HepG2 (cell line): Measurements from ENCODE around the gene RAB3B. TPM values are rescaled to one million over a fixed set of nuclear protein-coding genes. Genes with fewer than 3 reads are reported as not detected.

Source experiments
- AFF4 ChIP-seq: sonication (generic); formaldehyde crosslinking; IDR thresholded peaks from 2 replicates; pipeline ENCODE4 v1.4.0; 2020; ENCODE audit warnings: missing genetic modification reagents
- CBX1 ChIP-seq: IDR thresholded peaks from one replicate; pipeline ENCODE4 v1.6.1; 2016; ENCODE audit warnings: antibody characterized with exemption, low read depth
- CREB1 ChIP-seq, 2 experiments: fragments of 450-650 bp in 1 of 2; IDR thresholded peaks; 2 replicates each; pipeline ENCODE4 v1.6.1; 2016 to 2017; ENCODE audit warnings: control low read depth in 1 of 2, mild to moderate bottlenecking in 1 of 2, missing compliant biosample characterization in 1 of 2, missing genetic modification characterization in 1 of 2
- FOXA3 ChIP-seq: IDR thresholded peaks from 2 replicates; pipeline ENCODE4 v1.6.1; 2016; ENCODE audit warnings: missing genetic modification reagents, missing compliant biosample characterization
- GPN1 ChIP-seq: sonication (generic); formaldehyde crosslinking; IDR thresholded peaks from 2 replicates; pipeline ENCODE4 v1.5.1; 2020; ENCODE audit warnings: missing genetic modification reagents, borderline replicate concordance
- IRF2 ChIP-seq: IDR thresholded peaks from 2 replicates; pipeline ENCODE4 v1.6.1; 2018; ENCODE audit warnings: missing genetic modification reagents, missing compliant biosample characterization
- KDM6A ChIP-seq: IDR thresholded peaks from 2 replicates; pipeline ENCODE4 v1.6.1; 2016; ENCODE audit warnings: low read depth
- KLF6 ChIP-seq: IDR thresholded peaks from 2 replicates; pipeline ENCODE4 v1.8.0; 2016; ENCODE audit warnings: missing biosample characterization, missing genetic modification reagents
- NKX3-1 ChIP-seq: sonication (generic); formaldehyde crosslinking; IDR thresholded peaks from 2 replicates; pipeline ENCODE4 v1.5.0; 2020; ENCODE audit warnings: missing genetic modification reagents
- NR2F1 ChIP-seq, 2 experiments: fragments of 450-650 bp in 1 of 2; formaldehyde crosslinking in 1 of 2; IDR thresholded peaks; 2 replicates each; pipeline versions ENCODE4 v1.5.0 to v1.6.1; 2016 to 2020; ENCODE audit warnings: mild to moderate bottlenecking in 1 of 2, missing compliant biosample characterization in 1 of 2, missing genetic modification reagents in 1 of 2, moderate library complexity in 1 of 2
- PATZ1 ChIP-seq: sonication (generic); formaldehyde crosslinking; IDR thresholded peaks from 2 replicates; pipeline ENCODE4 v1.4.0; 2020; ENCODE audit warnings: missing genetic modification reagents
- SRSF1 ChIP-seq: fragments of 200-400 bp; formaldehyde crosslinking; optimal IDR thresholded peaks from 2 replicates; pipeline ENCODE3; 2017; ENCODE audit warnings: mild to moderate bottlenecking, low read depth, low read length, moderate library complexity
- ZNF101 ChIP-seq: sonication (generic); formaldehyde crosslinking; IDR thresholded peaks from 2 replicates; pipeline ENCODE4 v1.4.0; 2020; ENCODE audit warnings: mild to moderate bottlenecking, low read depth, missing genetic modification reagents, borderline replicate concordance
- ZNF326 ChIP-seq: sonication (generic); formaldehyde crosslinking; IDR thresholded peaks from 2 replicates; pipeline ENCODE4 v1.4.0; 2020; ENCODE audit warnings: missing genetic modification reagents, borderline replicate concordance
- ZZZ3 ChIP-seq: sonication (generic); formaldehyde crosslinking; IDR thresholded peaks from 2 replicates; pipeline ENCODE4 v1.4.0; 2020; ENCODE audit warnings: missing genetic modification reagents, mild to moderate bottlenecking, borderline replicate concordance
- polyA plus RNA-seq, 8 experiments: library from polyadenylated mRNA; depleted of rRNA in 3 of 8; stranded (reverse) in 7 of 8; unstranded in 1 of 8; fragments of >200 nt; fragmentation: Illumina TruSeq in 4 of 8; extraction: Trizol in 4 of 8; gene quantifications; 2 replicates each; pipeline versions ENCODE4 v1.2.1 to v1.2.3, GENCODE V29; 2011 to 2016; ENCODE audit warnings: low read depth in 4 of 8, missing spikeins in 1 of 8, mixed read lengths in 1 of 8; ENCODE audit not compliant: insufficient read depth in 1 of 8
- total RNA-seq, 5 experiments: library from RNA; depleted of rRNA; stranded (reverse); fragments of >200 nt; fragmentation: Illumina TruSeq; extraction: Trizol; gene quantifications; 2 replicates each; pipeline ENCODE4 v1.2.3, GENCODE V29; 2016; ENCODE audit warnings: low read depth in 1 of 5
- TF ChIP-seq, protein P1 (sequence below): sonication (generic); formaldehyde crosslinking; IDR thresholded peaks from 2 replicates; pipeline ENCODE4 v1.5.0; 2020; ENCODE audit warnings: missing genetic modification reagents, mild to moderate bottlenecking, borderline replicate concordance
- TF ChIP-seq, protein P2 (sequence below): sonication (generic); formaldehyde crosslinking; IDR thresholded peaks from 2 replicates; pipeline ENCODE4 v1.5.1; 2020; ENCODE audit warnings: mild to moderate bottlenecking, missing genetic modification reagents, moderate library complexity

The RAB3B gene
- total and polyA plus RNA-seq, 2 of the 13 experiments (the other 11 are each of a cell fraction or from before 2014, with no cell fraction given): 1.0 to 1.2 TPM

GRCh38 chr1:51878616-51879336, 111.7 kb downstream of the RAB3B start, which contains the start of gene NRDC (continued):
- TF ChIP-seq PATZ1 (CRISPR knock-in tag) (peak; percentile 66; the same call in 1 of the 2 replicates), IRF2 (CRISPR knock-in tag) (no peak; the same call in 1 of the 2 replicates), KDM6A (no peak), GPN1 (no peak), CBX1 (no peak), FOXA3 (CRISPR knock-in tag) (peak; percentile 66), NKX3-1 (CRISPR knock-in tag) (no peak; the same call in 1 of the 2 replicates), NR2F1 (CRISPR knock-in tag; IDR thresholded peaks at IDR 0.05) (no peak), AFF4 (no peak), ZZZ3 (CRISPR knock-in tag) (peak; percentile 62; the same call in 1 of the 2 replicates), SRSF1 (peak; percentile 94), ZNF101 (CRISPR knock-in tag) (0 out of 2 replicates have a peak, but pooled peaks have one; percentile 72), KLF6 (peak; percentile 54; the same call in 1 of the 2 replicates), CREB1 (IDR thresholded peaks at IDR 0.05) (peak; percentile 98), CREB1 (CRISPR knock-in tag; IDR thresholded peaks at IDR 0.05) (peak; percentile 99), ZNF326 (no peak)
- TF ChIP-seq, protein P1, sequence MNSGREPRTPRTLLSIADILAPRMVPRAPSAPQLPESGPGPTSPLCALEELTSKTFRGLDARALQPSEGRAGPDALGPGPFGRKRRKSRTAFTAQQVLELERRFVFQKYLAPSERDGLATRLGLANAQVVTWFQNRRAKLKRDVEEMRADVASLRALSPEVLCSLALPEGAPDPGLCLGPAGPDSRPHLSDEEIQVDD: no peak
- TF ChIP-seq, protein P2, sequence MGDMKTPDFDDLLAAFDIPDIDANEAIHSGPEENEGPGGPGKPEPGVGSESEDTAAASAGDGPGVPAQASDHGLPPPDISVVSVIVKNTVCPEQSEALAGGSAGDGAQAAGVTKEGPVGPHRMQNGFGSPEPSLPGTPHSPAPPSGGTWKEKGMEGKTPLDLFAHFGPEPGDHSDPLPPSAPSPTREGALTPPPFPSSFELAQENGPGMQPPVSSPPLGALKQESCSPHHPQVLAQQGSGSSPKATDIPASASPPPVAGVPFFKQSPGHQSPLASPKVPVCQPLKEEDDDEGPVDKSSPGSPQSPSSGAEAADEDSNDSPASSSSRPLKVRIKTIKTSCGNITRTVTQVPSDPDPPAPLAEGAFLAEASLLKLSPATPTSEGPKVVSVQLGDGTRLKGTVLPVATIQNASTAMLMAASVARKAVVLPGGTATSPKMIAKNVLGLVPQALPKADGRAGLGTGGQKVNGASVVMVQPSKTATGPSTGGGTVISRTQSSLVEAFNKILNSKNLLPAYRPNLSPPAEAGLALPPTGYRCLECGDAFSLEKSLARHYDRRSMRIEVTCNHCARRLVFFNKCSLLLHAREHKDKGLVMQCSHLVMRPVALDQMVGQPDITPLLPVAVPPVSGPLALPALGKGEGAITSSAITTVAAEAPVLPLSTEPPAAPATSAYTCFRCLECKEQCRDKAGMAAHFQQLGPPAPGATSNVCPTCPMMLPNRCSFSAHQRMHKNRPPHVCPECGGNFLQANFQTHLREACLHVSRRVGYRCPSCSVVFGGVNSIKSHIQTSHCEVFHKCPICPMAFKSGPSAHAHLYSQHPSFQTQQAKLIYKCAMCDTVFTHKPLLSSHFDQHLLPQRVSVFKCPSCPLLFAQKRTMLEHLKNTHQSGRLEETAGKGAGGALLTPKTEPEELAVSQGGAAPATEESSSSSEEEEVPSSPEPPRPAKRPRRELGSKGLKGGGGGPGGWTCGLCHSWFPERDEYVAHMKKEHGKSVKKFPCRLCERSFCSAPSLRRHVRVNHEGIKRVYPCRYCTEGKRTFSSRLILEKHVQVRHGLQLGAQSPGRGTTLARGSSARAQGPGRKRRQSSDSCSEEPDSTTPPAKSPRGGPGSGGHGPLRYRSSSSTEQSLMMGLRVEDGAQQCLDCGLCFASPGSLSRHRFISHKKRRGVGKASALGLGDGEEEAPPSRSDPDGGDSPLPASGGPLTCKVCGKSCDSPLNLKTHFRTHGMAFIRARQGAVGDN (CRISPR knock-in tag): peak; percentile 88
